Measurements from ENCODE around the gene AJUBA.
"Not testable (repeated sequence)": the region's sequence is repeated elsewhere in the genome, so short reads cannot be mapped to it uniquely, and the experiment has no call there.

The AJUBA gene

DNA sequence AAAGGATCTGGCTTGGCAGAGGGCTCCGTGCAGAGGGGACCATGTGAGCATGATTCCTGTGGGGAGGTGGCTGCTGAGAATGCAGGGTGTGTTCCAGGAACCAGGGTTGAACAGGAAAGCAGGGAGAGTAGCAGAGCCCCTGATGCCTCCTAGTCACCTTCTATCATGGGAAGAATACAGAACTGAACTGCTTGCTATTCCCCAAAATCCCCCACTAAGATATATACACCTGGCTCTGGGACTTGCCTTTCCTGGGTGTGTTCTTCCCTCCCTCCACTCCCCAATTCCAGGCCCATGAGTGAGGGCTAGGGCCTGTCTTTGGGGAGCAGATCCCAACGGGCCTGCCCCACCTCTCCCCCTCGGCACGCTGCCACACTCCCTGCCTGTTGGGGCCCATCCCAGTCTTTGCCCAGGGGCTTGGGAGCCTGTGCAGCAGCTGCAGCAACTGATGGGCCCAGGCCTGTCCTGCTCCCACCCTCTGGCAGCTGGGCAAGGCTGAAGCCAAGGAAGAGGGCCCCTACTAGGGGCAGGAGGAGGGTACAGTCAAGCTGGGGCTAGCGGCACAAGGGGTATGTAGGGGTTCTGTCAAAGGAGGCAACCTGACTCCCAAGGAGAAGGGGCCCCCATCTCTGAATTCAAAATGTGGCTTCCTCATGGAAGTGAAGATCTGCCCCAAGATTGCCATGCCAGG lies 3.2 kb downstream of the AJUBA start:
- DNase-seq = no peak

DNA sequence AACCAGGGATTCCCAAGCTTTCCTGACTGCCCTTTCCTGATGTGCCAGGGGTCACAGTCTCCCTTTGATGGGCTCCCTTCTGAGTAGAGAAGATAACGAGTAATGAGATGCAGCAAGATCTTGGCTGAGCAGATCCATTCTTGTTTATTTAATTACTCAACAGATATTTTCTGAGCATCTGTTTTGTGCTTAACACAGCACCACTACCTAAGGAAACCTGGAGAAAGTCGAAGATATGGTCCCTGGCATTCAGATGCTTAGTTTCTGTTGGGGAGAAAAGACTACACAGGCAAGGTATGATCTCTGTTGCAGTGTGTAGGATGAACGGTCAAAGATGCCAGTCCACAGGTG lies 3.9 kb downstream of the AJUBA start:
- DNase-seq = no peak

DNA sequence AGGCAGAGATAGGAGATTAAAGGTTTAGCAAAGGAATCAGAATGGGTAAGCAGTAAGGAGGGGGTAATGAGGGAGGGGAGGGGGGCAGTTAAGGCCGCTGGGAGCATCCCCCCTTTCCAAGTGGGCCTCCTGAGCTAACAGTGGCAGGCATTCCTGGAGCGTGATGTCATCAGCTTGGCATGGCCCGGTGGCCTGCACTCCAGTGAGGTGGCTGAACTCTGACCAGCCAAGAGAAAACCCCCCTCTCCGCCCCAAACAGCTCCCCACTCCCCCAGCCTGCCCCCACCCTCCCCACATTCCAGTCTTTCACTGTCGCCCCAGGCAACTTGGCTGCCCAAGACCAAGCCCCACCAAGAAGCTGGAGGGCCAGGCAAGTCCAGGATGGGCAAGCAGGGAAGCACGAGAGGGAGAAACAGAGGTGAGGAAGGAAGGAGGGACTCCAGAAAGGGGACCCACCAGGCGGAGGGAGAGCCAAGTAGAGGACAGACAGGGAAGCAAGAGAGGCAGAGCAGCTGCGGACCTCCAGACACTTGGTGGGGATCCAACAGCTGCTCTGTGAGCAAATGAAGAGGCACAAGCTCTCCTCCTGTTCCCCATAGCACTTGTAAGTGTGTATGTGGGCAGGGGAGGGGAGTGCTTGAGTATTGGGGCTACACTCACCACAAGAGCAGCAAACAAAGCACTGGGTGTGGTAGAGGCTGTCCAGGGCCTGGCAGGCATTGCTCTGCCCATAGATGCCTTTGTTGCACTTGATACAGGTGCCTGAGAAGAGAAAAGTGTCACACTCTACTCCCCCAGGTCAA lies 4.5 kb downstream of the AJUBA start:
- DNase-seq = no peak

DNA sequence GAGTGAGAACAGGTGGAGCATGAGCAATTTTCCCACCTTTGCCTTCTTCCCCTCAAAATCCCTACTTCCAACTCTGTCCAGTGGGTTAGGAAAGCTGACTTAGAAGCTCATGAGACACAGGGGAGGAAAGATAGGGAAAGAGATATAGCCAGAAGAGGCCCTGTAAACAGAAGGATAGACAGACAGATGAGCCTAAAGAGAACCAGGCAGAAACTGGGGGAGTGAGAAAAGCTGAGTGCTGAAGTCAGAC lies 5.0 kb downstream of the AJUBA start:
- DNase-seq = no peak

DNA sequence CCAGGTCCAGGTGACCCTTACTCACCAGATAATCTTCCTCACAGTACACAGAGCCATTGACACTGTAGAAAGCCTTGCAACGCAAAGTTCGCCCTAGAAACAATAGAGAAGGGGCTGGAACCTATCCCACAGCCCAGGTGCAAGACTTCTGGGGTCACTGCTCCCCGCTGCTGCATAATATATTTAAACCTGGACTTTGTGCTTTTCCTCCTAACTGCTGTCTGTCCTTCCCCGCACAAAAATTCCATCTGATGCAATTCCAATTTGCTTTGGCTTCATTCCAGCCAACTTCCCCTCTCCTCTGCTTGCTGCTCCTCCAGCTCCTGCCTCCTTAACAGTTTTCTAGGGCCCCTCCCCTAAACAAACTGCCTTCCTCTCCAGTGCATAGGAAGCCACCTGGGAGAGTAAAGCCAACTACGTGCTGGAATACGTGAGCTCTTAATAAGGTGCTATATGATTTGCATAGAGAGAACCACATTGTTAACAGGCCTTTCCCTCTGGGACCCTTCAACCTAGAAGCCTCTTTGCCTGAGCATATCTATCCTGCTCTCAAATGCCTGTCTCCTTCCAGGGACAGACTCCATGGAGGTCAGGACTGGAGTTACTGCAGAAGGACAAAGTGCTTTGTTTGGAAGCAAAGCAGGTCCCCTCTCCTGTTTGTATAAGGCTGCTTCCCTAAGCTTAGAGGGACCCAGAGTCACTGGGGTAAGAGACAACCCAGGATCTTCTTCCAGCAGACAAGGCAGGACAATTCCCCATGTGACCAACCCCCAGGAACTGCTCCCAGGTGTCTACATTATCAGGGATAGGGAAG lies 5.5 kb downstream of the AJUBA start:
- DNase-seq = no peak

DNA sequence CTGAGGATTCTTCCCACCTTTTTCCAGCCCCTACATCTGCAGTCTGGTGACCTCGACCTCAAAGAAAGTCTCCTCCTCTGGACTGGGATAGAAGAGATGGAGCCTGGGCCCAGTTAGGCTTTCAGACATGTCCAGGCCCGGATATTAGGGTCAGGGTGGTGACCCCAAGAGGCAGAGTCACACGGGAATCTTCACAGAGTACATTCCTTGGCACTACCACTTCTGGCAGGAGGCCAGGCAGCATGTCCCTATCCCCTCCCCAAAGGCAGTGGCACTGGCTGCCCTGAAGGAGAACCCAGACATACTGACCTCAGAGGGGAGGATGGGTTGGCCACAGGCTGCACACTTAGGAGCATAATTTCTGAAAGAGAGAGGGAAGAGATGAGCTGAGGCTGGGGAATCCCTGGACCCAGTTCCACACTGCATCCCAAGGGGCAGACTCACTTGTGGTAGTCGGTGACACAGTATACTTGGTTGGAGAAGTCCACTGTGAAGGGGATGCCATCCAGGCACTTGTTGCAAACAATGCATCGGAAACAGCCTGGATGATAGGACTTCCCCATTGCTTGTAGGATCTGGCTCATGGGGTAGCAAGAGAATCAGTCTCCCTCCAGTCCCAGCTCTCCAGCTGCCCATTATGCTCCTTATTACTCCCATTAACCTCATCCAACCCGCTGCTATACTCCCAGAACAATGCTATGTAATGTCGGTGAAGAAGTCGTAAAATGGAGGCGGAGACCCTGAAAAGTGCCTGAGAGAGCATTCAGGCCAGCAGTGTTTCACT lies 7.6 kb downstream of the AJUBA start:
- DNase-seq = no peak

DNA sequence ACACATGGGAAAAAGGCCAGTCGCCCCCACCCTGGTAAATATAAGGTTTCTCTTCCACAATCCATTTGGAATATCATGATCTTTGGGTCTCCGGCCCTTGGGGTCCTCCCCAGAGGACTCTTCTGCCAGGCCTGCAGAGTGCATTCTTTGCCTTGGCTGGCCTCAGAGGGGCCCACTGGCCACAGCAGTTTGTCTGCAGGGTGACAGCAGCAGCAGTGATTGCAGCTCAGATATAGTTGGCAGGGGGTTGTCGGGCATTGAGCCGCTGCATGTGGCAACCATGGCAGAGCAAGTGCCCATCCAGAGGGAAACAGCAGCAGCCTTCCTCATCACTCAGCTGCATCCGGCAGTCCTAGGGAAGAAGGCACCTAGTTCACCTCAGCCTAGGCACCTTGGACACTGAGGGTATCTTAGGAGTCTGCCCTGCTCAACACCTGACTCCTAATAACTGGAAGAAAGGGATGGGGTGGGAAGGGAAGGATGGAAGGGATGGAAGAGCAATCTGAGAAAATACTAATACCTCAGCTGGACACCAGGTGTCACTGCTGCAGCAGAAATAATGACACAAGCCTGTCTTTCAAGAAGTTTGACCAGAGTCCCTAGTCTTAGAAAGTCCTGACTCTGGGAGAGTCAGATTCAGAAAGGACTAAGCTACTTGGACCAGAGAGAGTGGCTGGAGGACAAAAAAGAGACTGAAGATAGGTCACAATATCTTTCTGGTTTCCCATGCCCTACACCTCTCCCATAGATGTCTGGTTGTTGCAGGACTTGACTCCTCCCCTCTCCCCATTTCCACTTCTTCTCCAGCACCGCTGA lies 8.9 kb downstream of the AJUBA start:
- DNase-seq = no peak

DNA sequence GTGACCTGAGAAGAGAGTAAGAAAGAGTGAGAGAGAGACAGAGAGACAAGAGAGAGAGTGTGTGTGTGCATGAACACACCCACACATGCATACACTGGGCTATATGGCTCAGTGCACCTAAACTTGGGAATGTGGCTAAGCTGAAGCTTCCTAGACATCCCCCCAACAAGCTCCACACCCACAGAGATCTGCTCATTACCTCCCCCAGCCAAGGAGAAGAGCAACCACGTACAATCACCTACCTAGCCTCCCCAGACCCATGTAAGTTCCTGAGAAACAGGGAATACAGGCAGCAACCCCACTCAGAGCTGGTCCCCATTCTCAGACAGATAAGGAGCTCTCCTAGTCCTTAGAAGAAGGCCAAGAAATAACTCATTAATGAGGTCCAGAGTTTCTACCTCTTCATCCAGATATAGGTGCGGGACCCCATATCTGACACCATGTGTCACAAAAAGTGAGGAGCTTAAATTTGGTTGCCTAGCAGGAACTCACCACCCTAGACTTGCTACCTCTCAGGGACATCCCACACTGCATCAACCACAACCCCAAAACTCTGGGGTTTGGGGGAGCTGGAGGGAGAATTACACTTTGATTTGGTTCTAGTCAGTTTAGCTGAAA lies 9.9 kb downstream of the AJUBA start:
- DNase-seq = no peak

DNA sequence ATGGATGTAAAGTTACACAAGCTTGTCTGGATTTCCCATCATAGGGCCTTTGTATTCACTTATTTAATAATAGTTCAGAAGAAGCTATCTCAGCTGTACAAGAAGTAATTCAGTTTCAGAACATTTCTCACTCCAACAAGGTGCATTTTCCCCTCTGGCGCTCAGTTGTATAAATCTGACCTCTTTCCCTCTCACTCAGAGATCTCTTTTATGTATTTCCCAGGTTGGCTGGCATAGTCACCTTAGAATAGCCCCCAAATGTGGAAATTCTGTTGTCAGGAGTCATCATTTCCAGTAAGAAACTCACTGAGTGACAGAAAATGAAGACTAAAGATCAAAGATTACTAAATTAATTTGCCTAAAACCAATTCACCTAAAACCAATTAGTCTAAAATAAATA lies 11.2 kb downstream of the AJUBA start:
- no peak for DNase-seq

DNA sequence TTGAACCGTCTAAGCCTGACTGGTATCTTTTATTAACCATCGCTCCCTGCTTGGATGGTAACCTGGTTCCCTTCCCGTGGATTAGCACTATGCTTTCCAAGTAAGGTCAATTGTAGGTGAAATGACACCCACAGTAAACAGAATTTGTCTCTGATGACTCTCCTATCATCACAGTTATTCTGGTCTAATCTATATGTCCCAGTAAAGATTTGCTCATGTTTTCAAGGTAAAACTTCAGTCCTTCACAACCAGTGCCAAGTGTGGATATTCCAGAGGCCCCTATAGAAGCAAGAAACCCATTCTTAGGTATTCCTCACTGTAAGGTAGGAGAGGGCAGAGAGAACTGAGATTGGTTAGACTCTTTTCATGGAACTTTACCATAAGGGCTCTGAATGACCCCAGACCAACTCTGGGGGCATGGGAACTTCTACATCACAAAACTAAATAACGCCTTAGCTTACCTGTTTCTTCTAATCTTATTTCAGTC lies 15.5 kb downstream of the AJUBA start:
- DNase-seq = no peak

DNA sequence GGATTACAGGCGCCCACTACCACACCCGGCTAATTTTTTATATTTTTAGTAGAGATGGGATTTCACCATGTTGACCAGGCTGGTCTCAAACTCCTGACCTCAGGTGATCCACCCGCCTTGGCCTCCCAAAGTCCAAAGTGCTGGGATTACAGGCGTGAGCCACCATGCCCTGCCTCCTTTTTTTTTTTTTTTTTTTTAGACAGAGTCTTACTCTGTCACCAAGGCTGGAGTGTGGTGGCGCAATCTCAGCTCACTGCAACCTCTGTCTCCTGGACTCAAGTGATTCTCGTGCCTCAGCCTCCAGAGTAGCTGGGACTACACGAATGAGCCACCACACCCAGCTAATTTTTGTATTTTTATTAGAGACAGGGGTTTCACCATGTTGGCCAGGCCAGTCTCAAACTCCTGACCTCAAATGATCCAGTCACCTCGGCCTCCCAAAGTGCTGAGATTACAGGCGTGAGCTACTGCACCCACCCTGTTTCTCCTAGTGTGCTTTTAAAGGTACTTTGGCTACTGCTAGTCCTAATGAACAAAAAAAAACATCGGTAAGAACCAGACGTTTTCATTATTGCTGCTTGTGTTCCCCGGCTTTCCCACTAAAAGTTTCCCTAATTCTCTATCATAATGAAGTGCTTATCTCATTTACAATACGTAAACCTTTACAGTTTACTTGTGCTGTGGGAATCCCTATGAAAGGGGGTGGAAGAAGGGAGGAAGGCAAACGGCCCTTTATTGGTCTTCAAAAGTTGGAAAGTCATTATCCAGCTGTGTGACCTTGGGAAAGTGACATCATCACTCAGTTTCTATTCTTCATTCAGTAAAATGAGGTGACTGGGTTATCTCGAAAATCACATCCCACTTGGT lies 16.2 kb downstream of the AJUBA start:
- not testable (repeated sequence) for DNase-seq

DNA sequence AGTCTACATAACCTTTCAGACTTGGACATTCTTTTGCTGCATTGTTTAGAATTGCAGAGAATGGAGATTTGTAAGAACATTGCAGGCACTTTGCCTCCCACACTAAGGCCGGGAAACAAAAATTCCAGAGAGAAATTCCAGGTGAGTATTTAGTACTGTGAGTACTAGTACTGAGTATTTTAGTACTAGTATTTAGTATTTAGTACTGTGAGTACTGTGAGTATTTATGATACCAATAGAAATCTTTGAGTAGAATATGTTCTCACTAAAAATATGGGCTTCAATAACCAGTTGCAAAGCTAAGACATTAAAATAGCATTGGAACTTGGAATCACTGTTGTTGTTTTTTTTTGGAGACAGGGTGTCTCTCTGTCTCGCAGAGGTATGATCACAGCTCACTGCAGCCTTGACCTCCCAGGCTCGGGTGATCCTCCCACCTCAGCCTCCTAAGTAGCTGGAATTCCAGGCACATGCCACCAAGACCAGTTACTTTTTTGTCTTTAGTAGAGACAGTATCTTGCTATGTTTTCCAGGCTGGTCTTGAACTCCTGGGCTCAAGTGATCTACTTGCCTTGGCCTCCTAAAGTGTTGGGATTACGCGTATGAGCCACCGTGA lies 20.2 kb downstream of the AJUBA start:
- DNase-seq = no peak

DNA sequence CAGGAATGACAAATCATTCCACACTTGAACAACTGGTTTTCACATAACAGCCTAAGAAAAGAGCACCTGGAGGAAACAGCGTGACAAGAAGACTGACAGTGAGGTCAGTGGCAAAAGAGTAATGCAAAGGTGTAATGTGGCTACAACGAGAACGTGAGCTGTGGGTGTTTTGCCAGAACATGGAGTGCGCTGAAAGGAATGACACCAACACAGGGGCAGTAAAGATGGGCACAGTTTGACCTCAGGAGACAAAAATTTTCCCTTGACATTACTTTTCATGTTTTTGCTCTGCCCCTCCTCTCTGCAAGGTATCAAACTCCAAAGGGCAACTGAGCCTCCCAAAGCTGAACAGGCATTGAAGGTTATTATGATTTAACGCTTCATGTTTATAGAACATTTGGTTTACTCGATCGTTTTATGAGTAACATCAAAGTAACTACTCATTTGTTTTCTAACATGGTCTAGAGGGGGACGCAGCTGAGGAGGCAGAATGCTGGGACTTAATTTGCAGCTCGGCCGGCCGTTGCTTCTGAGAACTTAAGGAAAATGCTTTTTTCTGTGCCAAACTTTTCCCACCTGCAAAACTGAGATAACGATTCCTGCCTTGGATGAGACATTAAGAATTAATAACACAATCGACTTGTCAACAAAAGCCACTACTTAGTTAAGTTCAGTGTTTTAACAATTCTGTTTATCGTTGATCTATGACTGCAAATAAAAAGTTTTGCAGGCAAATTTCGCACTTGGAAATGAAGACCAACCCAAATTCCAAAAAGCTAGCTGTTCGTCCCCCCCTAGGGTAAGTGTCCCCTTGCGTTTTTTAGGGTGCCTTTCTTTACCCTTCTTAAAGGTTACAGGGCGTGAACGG lies 26.4 kb downstream of the AJUBA start:
- no peak for DNase-seq

DNA sequence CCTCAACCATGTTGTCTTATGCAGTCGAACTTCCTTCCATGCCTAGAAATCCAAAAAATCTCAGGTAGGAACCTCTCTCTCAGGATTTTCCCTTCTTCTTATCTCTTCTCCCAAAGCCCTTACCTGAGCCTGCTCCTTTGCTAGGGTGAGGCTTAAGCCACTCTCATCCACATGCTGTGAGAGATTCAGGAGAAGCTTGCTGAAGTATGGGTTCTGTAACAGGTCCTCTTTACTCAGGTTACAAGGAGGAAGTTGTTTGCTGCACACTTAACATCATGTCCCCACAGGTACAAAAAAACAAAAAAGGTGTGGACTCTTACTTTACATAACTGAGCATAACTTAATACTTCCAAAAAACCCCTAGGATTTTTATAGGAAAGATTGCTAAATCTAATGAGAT lies 29.9 kb downstream of the AJUBA start:
- DNase-seq = no peak

DNA sequence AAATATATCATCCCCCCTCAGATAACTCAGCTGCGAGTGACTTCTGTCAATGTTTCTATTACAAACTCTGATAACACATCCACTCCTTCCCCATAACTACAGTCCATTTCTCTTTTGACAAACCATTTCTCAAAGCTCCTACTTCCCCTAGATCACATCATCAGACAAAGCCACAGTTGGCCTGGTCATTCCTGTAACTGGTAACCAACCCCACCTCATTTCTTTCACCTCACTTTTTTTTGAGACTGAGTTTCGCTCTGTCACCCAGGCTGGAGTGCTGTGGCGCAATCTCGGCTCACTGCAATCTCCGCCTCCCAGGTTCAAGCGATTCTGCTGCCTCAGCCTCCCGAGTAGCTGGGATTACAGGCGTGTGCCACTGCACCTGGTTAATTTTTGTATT lies 30.6 kb downstream of the AJUBA start:
- not testable (repeated sequence) for DNase-seq

DNA sequence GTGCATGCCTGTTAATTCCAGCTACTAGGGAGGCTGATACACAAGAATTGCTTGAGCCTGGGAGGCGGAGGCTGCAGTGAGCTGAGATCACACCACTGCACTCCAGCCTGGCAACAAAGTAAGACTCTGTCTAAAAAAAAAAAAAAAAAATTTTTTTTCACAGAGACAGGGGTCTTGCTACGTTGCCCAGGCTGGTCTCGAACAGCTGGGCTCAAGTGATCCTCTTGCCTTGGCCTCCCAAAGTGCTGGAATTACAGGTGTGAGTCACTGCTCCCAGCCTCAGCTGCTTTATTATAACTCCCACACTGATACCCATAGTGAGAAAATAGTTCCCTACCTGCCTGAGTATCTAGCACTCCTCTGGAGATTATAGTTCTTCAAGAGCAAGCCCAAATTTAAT lies 36.7 kb downstream of the AJUBA start:
- DNase-seq = no peak

DNA sequence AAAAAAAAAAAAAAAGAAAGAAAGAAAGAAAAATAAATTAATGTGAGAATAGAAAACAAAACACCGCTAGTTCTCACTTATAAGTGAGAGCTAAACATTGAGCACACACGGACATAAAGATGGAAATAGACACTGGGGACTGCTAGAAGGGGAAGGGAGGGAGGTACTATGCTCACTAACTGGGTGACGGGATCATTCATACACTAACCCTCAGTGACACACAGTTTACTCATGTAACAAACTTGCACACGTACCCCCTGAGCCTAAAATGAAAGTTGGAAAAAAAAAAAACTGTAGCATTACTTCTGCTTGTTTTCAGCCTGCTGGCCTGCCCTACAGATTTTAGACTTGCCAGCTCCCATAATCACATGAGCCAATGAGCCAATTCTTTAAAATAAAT lies 42.7 kb downstream of the AJUBA start:
- no peak for DNase-seq

DNA sequence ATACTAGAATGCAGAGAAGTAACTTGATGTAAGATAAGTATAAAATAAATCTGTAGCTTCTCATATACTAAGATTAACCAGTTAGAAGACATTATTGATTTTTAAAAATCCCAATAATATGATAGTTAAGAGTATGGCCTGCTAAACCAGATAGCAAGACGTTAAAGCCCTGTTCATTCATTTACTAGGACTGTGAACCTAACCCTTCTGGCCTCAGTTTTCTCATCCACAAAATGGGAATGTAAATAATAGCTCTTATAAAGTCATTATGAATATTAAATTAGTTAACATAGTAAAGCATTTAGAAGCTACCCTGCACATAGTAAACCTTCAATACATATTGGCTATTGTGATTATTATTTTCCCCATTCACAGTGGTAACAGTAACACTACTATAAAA lies 47.2 kb downstream of the AJUBA start:
- no peak for DNase-seq

DNA sequence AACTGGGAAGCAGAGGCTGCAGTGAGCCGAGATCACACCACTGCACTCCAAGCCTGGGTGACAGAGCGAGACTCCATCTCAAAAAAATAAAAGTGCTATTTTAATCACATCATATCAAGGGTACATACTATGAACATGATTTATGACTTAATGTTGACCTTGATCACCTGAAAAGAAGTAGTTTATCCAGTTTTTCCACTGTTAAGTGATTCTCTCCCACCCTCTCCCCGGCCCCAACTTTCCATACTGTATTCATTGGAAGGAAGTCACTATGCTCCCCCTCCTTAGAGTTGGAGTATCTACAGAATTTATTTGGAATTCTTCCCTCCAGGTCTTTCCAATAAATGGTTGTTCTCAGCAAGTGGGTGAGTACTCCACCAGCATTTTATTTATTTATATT lies 50.2 kb downstream of the AJUBA start:
- no peak for DNase-seq
